ENCODE data around the gene FJX1.
"Not testable (repeated sequence)": the region's sequence is repeated elsewhere in the genome, so short reads cannot be mapped to it uniquely, and the experiment has no call there.

The FJX1 gene

GRCh38 chr11:35635933-35636332 lies 17.7 kb downstream of the FJX1 start:
- Mint-ChIP-seq H3K4me1 (ENCODE audit: low read depth) (no peaks in the 10 kb centered on the region), H3K27ac (no peak overlapping the region), H3K4me3 (no peak overlapping the region), H3K9me3 (ENCODE audit: low read depth) (no peaks in the 10 kb centered on the region), H3K27me3 (peaks cover 25% of the 10 kb centered on the region), H3K36me3 (no peaks in the 10 kb centered on the region)

DNA sequence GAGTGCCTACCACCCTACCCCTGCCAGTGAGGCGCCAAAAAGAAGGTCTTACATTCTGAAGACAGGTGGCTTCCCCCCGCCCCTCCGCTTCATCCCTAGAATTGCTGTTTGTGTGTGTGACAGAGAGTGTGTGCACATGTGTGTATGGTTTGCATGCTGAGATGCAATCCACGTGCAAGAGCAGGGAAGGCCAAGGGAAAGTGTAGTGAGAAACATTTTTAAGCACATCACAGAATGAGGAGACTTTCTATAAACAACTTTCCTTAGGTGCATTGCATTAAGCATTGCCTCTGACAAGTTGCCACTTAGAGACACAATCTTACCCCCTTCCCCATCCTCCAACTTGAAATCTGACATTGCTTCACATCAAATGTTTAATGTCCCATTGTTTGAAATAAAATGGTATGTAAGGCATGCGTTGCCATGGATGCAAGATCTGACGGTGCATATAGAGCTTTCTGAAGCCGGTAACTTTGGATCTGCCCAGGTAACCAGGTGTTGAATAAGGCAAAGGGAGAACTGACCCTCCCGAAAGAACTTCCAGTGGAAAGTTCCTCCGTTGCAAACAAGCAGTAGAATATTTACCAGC lies 21.4 kb downstream of the FJX1 start:
- Mint-ChIP-seq H3K4me3 (no peak overlapping the region), H3K27ac (no peak overlapping the region), H3K9me3 (ENCODE audit: low read depth) (no peaks in the 10 kb centered on the region), H3K27me3 (peaks cover 14% of the 10 kb centered on the region), H3K36me3 (no peaks in the 10 kb centered on the region), H3K4me1 (ENCODE audit: low read depth) (no peaks in the 10 kb centered on the region)

- H3K27me3 Mint-ChIP-seq = peaks cover 6% of the 10 kb centered on the region
- no peaks in the 10 kb centered on the region for H3K9me3 Mint-ChIP-seq (ENCODE audit: low read depth)
- no peak overlapping the region for H3K4me3 Mint-ChIP-seq
- no peaks in the 10 kb centered on the region for H3K4me1 Mint-ChIP-seq (ENCODE audit: low read depth)
- H3K36me3 Mint-ChIP-seq = no peaks in the 10 kb centered on the region
- H3K27ac Mint-ChIP-seq = no peak overlapping the region
Observed at GRCh38 chr11:35641171-35641897, 23.1 kb downstream of the FJX1 start.

DNA sequence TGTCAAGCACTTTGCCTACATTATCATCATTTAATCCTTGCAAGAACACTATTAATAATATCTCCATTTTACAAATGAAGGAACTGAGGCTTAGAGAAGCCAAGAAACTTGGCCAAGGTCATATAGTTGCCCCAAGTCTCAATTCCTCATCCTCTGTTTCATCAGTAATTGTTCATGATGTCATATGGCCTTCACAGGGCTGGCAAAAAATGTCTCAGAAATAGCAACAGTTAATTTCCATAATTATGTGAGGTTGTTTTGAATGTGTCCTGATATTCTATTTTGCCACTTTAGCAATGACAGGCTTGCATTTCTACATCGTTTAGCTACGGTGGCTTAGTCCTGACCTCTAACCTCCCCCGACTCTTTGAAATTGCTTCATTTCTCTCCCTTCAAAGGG lies 23.7 kb downstream of the FJX1 start:
- Mint-ChIP-seq H3K27me3 (peaks cover 5% of the 10 kb centered on the region), H3K36me3 (no peaks in the 10 kb centered on the region), H3K4me3 (no peak overlapping the region), H3K9me3 (ENCODE audit: low read depth) (no peaks in the 10 kb centered on the region), H3K4me1 (ENCODE audit: low read depth) (no peaks in the 10 kb centered on the region), H3K27ac (no peak overlapping the region)

GRCh38 chr11:35647421-35648093 lies 29.3 kb downstream of the FJX1 start:
- Mint-ChIP-seq H3K36me3 (no peaks in the 10 kb centered on the region), H3K4me3 (no peak overlapping the region), H3K4me1 (ENCODE audit: low read depth) (peaks cover 2% of the 10 kb centered on the region), H3K27ac (no peak overlapping the region), H3K27me3 (peaks cover 13% of the 10 kb centered on the region), H3K9me3 (ENCODE audit: low read depth) (no peaks in the 10 kb centered on the region)

DNA sequence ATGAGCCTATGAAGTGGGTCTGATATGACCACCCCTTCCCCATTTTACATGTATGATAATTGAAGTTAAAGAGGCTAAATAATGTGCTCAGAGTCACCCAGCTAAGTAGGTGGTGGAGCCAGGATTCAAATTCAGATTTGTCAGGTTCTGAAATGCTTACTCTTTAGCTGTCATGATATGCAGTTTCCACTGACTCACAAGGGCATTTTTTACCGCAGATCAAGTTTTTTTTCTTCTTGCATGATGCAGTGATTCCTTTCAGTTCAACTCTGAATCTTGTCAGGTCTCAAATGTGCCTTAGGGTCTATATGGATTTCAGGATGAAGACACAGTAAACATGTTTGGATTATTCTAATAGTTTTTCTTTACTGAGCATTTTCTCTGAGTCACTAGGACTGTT lies 31.7 kb downstream of the FJX1 start:
- Mint-ChIP-seq H3K9me3 (ENCODE audit: low read depth) (no peaks in the 10 kb centered on the region), H3K27me3 (peaks cover 20% of the 10 kb centered on the region), H3K4me1 (ENCODE audit: low read depth) (peaks cover 2% of the 10 kb centered on the region), H3K27ac (no peak overlapping the region), H3K4me3 (no peak overlapping the region), H3K36me3 (no peaks in the 10 kb centered on the region)

DNA sequence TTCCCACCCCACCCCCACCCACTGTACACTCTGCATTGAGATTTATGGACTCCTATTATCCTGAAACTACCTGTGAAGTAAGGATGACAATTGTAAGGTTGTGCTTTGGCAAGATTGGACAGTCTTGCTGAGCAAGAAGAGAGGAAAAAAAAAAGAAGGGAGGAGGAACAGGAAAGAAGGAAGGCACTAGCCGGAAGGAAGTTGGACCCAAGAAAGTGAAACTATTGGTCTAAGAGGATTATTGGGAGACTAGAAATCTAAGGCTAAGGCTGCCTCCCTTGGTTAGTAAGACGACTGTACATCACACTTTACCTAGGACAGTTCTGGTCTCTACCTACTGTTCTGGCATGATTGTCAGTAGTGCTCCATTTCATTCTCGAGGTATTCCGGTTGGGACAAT lies 32.2 kb downstream of the FJX1 start:
- H3K4me1 Mint-ChIP-seq (ENCODE audit: low read depth) = peaks cover 2% of the 10 kb centered on the region
- H3K9me3 Mint-ChIP-seq (ENCODE audit: low read depth) = no peaks in the 10 kb centered on the region
- H3K27ac Mint-ChIP-seq = no peak overlapping the region
- no peak overlapping the region for H3K4me3 Mint-ChIP-seq
- no peaks in the 10 kb centered on the region for H3K36me3 Mint-ChIP-seq
- peaks cover 25% of the 10 kb centered on the region for H3K27me3 Mint-ChIP-seq

GRCh38 chr11:35651263-35651662 lies 33.0 kb downstream of the FJX1 start:
- H3K9me3 Mint-ChIP-seq (ENCODE audit: low read depth) = no peaks in the 10 kb centered on the region
- peaks cover 2% of the 10 kb centered on the region for H3K4me1 Mint-ChIP-seq (ENCODE audit: low read depth)
- no peaks in the 10 kb centered on the region for H3K36me3 Mint-ChIP-seq
- H3K27ac Mint-ChIP-seq = no peak overlapping the region
- H3K27me3 Mint-ChIP-seq = peaks cover 29% of the 10 kb centered on the region
- H3K4me3 Mint-ChIP-seq = no peak overlapping the region

DNA sequence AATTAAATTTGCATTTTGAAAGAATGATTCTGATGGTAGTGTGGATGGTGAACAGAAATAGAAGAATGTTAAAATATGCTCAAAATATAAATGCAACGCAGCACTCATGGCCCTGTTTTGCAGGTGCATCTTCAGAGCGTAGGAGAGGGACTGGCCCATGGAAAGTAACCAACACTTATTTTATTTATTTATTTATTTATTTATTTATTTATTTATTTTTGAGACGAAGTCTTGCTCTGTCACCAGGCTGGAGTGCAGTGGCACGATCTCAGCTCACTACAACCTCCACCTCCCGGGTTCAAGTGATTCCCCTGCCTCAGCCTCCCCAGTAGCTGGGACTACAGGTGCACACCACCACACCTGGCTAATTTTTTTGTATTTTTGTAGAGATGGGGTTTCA lies 34.5 kb downstream of the FJX1 start:
- not testable (repeated sequence) for H3K9me3 Mint-ChIP-seq (ENCODE audit: low read depth); H3K4me1 Mint-ChIP-seq (ENCODE audit: low read depth); H3K4me3 Mint-ChIP-seq; H3K36me3 Mint-ChIP-seq; H3K27ac Mint-ChIP-seq
- peaks cover 31% of the 10 kb centered on the region for H3K27me3 Mint-ChIP-seq

DNA sequence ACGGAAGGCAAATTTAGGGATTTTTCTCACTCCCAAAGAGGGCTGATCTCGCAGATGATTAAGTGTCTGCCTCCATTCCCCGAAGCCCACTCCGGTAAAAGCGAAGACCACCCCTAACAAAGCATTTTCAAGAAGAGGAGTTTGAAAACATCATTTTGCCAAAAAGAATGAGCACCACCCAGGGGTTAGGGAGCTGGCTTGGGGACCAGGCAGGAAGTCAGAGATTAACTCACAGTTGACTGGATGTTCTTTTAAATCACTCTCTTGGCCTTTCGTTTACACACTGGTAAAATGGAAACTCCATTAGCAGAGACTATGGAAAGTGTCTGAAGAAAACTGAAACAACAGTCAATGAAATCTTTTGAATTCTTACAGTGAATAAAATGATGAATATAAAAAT lies 36.5 kb downstream of the FJX1 start:
- Mint-ChIP-seq H3K4me3 (no peak overlapping the region), H3K36me3 (no peaks in the 10 kb centered on the region), H3K27me3 (peaks cover 31% of the 10 kb centered on the region), H3K4me1 (ENCODE audit: low read depth) (peaks cover 2% of the 10 kb centered on the region), H3K9me3 (ENCODE audit: low read depth) (no peaks in the 10 kb centered on the region), H3K27ac (no peak overlapping the region)

DNA sequence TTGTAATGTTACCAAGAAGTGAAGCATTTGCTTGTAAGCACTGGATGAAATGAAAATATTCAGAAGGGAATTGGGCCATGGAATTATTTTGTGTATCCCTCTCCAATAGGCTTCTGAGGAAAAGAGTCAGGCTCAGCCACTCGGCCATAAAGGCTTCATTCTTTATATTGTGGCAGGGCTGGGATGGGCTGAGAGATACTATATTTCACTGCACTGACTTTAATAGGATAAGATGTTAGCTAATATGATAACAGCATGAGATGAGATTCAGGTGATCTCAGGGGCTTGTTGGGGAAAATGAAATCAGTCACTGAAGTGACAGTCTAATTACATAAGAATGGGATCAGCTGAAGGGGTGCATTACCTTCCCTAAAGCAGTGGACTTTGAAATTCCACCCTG lies 37.0 kb downstream of the FJX1 start:
- Mint-ChIP-seq H3K27me3 (peaks cover 31% of the 10 kb centered on the region), H3K27ac (no peak overlapping the region), H3K36me3 (no peaks in the 10 kb centered on the region), H3K4me1 (ENCODE audit: low read depth) (no peaks in the 10 kb centered on the region), H3K9me3 (ENCODE audit: low read depth) (no peaks in the 10 kb centered on the region), H3K4me3 (no peak overlapping the region)

DNA sequence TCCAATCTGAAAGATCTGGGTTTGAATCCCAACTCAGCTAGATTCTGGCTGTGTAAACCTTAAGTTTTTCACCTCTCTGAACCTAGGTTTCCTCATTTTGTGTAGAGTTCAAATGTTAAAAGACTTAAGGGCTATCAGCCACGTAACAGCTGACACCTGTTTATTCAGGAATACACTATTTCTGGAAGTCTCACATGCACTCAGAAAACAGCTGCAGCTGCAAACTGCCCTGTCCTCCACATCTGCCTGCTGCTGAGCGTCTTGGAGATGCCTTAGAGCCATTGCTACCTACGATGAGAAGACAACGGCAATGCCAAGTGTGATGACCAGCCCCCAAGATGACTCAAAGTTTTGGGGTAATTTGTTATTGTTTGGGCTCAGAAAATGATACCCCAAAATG lies 37.6 kb downstream of the FJX1 start:
- H3K4me3 Mint-ChIP-seq = no peak overlapping the region
- H3K4me1 Mint-ChIP-seq (ENCODE audit: low read depth) = no peaks in the 10 kb centered on the region
- H3K27ac Mint-ChIP-seq = no peak overlapping the region
- H3K27me3 Mint-ChIP-seq = peaks cover 28% of the 10 kb centered on the region
- H3K9me3 Mint-ChIP-seq (ENCODE audit: low read depth) = no peaks in the 10 kb centered on the region
- no peaks in the 10 kb centered on the region for H3K36me3 Mint-ChIP-seq

GRCh38 chr11:35658020-35658948 lies 40.0 kb downstream of the FJX1 start:
- Mint-ChIP-seq H3K36me3 (peaks cover 3% of the 10 kb centered on the region), H3K27ac (no peak overlapping the region), H3K4me1 (ENCODE audit: low read depth) (peaks cover 15% of the 10 kb centered on the region), H3K27me3 (peaks cover 21% of the 10 kb centered on the region), H3K4me3 (no peak overlapping the region), H3K9me3 (ENCODE audit: low read depth) (no peaks in the 10 kb centered on the region)

DNA sequence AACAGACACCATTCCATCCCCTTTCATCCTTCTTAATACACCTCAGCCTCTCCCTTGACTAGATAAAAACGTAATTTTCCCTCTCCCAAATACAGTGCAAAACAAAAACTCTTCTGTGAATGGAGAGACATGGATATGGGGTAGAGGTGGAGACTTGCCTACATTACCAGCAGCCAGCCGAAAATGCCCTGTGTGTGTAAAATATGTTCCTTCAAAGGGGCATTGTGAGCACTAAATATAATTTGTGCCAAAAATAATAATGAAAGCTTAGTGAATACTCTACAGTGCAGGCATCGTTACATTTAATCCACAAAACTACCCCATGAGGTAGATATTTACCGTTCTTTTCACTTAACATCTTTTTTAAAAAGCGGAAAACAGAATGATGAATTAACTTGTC lies 43.3 kb downstream of the FJX1 start:
- H3K27ac Mint-ChIP-seq = peak overlapping the region; percentile 99
- peak overlapping the region; percentile 98 for H3K4me3 Mint-ChIP-seq
- H3K36me3 Mint-ChIP-seq = peaks cover 24% of the 10 kb centered on the region
- peaks cover 5% of the 10 kb centered on the region for H3K27me3 Mint-ChIP-seq
- H3K9me3 Mint-ChIP-seq (ENCODE audit: low read depth) = peaks cover 22% of the 10 kb centered on the region
- H3K4me1 Mint-ChIP-seq (ENCODE audit: low read depth) = peaks cover 42% of the 10 kb centered on the region

Data from activated naive CD8-positive, alpha-beta T cell (primary cell).